ENCODE data around the gene ROBO3.

The ROBO3 gene

DNA sequence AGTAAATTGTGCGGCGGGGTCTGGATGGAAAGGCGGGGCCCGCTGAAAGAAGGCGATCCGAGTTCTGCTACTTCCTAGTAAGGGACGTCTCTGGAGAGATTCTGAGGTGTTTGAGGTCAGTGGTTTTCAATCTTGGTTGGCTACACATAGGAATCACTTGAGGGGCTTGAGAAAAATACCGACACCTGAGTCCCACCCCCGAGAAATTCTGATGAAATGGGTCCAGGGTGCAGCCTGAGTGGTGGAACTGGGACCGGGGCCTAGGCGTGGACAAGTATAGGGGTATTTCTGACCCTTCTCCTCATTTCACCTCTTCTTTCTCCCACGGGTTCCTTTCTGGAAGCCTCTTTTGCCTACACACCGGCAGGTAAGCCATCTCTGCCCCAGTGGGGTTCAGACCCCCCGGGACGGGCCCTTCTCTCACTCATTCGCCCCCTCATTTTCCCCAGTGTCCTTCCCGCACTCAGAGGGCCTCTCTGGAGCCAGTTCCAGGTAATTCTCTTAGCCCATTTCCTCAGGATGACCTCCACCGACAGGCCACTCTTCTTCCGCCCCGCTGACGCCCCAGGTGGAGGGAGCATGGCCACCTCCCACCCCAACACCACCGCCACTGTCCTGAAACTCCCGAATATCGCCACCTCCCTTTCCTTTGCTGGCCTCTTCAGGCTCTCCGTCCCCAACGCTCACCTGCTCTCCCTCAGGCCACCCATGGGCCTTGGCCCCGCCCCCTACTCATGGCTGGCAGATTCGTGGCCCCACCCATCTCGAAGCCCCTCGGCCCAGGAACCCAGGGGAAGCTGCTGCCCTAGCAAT is 11.8 kb downstream of the ROBO3 start:
- DNase-seq, result no peak

DNA sequence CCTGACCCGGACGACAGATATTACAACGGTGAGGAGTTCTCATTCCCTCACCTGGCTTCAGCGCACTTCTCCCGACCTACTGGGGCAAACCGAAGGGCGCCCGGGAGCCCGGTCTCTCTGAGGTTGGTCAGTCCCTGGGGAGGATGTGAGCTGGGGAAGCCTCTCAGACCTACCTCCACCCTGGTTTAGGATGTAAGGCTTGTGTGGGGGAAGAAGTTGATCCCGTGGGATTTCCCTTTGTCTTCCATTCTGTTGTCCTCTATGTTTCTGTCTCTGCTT is 12.3 kb downstream of the ROBO3 start:
- no peak for DNase-seq

DNA sequence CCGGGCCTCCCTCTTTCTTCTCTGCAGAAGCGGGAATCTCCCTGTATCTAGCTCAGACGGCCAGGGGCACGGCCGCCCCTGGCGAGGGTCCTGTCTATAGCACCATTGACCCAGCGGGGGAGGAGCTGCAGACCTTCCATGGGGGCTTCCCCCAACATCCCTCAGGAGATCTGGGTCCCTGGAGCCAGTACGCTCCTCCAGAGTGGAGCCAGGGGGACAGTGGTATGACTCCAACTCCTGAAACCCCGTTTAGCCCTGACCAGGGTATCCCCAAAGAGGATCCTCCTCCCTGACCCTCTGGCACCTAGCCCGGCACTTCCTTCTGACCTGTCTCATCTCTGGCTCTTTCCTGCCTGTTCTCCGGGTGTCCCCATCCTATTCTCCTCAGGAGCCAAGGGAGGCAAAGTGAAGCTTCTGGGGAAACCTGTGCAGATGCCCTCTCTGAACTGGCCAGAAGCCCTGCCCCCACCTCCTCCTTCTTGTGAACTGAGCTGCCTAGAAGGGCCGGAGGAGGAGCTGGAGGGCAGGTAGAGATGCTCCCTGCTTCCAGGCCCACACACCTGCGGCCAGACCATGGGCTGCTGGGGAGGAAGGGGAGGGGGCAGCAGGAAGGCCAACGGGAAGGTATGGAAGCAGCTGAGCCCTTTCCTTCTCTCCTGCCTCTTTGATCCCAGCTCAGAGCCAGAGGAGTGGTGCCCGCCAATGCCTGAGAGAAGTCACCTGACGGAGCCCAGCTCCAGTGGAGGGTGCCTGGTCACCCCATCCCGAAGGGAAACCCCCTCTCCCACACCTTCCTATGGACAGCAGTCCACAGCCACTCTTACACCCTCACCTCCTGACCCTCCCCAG is 12.9 kb downstream of the ROBO3 start:
- DNase-seq, result no peak

DNA sequence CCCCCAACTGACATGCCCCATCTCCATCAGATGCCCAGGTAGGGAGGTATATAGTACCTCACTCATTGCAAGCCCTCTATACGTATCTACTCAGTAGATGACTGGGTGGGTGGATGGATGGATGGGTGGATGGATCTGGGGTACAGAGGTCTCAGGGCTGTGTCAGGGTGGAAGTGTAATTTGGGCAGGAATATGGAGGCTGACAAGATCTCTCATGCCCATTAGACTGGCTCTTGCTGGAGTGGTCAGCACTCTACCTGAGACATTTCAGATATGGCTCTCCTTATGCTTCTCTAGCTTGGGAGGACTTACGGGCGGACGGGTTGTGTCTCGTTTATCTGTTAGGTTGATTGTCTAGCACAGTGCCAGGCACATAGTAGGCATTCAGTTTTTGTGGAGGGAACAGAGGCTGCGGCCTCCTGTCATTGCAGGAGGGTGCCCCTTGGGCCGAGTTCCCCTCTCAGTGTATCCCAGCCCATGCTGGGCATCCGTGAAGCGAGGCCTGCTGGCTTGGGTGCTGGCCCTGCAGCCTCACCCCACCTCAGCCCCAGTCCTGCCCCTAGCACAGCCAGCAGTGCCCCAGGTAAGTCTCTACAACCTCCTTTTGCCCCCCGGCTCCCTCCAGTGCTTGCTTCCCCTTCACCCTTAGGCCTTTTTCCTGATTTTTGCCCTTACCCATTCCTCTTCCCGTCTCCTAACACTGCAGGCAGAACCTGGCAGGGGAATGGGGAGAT is 13.7 kb downstream of the ROBO3 start:
- DNase-seq, result no peak

DNA sequence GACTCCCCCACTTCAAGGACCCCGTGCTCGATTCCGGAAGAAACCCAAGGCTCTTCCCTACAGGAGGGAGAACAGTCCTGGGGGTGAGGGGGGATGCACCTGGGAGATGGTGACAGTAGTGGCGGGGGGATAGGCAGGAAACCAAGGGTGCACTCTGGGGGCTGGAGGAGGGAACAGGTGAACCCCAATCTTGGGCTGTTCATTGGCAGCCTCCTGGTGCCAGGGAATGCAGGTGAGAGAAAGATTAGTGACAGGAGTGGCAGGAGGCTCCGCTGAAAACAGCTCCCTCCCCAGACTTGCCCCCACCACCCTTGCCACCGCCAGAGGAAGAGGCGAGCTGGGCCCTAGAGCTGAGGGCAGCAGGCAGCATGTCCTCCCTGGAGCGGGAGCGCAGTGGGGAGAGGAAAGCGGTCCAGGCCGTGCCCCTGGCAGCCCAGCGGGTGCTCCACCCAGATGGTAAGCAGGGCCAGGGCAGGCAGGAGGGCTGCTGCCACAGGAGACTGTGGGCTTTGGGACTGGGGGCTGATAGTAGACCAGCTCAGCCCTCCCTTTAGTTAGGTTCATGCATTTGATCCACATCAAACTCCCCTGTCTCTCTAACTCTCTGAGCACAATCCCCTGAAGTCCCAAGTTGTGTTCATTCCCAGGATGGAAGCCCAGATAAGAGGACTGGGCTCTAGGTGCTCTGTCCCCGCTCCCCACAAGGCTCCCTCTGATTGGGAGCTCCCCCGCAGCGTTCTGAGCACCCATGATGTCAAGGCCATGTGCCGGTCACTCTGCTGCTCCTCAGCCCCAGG is 14.5 kb downstream of the ROBO3 start:
- DNase-seq, result no peak

DNA sequence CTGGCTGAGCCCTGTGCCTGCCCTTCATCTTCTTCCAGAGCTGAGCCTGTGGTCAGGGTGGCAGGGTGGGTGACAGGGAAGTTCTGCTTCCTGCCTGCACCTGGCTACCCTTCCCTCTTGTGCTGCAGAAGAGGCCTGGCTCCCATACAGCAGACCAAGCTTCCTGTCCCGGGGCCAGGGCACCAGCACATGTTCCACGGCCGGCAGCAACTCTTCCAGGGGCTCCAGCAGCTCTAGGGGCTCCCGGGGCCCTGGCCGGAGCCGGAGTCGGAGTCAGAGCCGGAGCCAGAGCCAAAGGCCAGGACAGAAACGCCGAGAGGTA is 15.0 kb downstream of the ROBO3 start:
- no peak for DNase-seq

DNA sequence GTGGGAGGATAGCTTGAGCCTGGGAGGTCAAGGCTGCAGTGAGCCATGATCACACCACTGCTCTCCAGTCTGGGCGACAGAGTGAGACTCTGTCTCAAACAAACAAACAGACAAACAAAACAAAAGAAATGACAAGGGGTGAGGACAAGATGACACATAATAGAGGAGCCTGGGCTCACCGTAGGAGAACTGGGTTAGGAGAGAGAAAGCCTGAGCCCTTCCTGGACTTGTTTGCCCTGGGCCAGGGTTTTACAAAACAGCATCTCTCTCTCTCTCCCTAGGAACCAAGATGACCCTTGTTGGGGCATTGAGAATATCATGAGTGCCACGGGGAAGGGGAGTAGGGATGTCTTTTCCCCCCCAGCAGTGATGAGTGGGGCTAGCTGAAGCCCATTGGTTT is 15.7 kb downstream of the ROBO3 start:
- no peak for DNase-seq

DNA sequence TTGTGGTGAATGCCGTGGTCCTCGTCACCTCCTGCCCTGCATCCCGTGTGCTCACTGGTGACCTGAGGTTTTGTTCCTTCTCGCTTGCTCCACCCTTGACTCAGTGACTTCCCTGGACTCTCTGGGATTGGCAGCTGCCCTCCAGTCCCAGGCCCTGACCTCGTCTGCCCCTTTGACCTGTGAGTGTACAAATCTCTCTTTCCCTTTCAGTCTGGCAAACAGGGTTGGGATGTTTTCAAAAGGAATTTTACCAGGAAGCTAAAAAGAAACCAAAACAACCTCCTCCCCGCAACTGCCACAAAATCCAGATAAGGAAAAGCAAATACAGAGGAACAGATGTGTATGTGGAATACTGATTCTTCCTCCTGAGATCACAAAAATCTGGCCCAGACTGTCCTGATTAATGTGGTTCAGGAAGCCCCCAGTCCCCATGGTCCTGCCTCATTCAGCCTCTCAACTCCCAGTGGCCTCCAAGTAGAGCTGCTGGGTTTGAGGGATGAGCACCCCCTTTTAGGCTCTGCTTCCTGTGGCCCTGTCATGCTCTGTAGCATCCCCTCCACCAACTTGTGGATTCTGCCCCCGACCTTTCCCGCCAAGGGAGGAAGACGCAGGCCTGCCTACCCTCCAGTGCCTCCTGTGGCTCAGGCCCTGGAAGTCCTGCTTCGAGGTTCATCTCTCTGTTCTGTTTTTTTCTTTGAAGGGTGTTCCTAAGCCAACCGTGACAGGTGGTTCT is 17.3 kb downstream of the ROBO3 start:
- no peak for DNase-seq

DNA sequence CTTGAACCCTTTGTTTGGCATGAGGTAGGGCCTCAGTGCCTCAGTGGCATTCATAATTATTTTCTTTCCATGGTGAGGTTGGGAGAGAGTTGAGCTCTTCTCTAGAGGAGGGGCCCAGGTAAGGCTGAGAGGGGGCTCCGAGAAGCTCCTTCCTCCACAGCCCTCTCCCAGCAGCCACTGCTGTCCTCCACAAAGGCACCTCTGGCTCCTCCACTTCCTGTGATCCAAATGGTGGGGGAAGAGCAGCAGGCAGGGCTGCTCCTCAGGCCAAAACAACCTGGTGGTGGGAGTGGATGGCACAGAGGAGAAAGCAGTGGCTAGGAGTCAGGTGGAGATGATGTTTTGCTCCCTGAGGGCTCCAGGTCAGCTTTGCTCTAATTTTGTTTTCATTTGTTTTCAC is 19.1 kb downstream of the ROBO3 start:
- no peak for DNase-seq

DNA sequence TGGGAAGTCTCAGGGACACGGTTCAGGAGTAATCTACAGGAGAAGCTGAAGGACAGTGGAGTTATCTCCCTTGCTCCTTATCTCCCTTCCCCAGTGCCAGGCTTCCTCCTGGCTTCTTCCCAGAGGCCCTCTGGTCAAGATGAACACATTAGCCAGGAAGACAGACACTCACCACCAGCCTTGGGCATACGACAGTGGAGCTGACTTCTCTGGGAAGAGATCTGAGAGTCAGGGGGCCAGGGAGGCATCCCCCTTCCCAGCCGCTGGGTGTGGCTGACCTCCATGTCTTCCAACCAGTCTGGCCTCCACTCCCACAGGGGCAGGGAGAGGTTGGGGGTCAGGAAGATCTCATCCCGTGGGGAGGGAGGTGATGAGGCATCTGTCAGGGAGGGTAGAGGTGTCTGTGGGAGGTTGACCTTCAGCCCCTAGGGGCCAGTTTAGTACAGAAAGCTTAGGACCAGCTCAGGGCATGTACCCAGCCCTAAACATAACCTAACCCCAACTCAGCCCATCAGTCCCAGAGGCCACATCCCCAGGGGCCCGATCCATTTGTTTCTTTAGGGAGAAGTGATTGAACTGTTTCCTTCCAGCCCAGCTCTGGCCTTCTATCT is 19.7 kb downstream of the ROBO3 start:
- no peak for DNase-seq

DNA sequence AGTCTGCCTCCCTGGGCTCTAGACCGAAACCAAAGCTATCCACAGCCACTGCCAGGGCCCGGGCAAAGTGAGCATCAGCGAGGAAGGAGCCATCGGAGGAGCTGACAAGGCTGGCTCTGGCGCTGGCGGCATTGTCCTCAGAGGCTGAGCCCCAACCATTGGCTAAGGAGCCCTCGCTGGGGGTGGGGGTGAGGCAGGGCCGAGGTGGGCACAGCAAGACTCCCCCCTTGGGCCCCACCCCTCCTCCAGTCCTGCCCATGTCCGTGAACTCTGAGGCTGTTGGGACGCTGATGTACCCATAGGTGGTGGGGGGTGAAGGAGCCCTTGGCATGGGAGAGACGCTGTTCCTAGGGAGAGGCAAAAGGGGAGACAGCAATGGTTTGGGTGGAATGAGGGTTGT is 21.2 kb downstream of the ROBO3 start:
- no peak for DNase-seq

DNA sequence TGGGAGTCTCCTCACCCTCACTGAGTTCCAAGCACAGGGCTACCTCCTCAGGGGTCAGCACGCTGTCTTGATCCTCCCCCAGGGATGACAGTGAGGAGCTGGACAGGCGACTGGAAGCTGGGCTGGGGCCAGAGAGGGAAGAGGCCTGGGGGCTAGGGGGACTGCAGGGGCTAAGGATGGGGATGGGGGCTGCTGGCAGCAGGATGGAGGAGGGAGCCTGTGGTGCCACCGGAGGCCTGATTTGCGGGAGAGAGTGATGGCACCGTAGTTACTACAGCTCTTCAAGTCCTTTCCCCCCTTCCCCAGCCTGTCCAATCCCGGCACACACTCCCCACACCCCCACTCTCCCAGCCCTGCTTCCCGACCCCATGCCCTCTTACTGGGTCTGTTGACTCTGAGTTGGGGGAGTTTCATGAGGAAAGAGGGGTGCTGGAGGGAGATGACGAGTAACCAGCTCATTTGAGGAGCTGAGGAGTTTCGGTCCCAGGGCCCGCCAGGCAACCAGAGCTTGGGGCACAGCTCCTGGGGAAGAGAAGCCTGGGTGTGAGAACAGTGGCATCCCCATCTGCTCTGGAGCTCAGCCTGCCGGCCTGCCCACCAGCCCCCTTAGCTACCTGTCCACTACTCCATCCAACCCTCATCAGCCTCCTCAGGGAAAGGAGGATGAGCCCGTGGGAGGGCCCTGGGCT is 21.9 kb downstream of the ROBO3 start:
- DNase-seq, result no peak

DNA sequence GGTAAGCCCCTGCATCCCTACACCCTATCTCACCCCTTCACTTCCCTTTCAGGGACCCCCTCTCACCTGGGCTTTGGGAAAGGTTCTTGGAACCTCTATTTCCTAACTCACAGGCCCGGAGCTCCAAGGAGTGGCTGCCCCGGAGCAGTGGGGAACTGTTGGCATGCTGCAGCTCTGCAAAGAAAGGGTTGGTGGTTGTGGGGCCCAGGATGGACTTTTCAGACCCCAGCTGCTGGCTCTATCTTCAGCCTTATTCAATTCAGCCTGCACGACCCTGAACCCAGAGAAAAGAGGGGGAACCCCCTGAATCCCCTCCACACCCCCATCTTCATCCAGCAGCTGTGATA is 22.4 kb downstream of the ROBO3 start:
- no peak for DNase-seq

DNA sequence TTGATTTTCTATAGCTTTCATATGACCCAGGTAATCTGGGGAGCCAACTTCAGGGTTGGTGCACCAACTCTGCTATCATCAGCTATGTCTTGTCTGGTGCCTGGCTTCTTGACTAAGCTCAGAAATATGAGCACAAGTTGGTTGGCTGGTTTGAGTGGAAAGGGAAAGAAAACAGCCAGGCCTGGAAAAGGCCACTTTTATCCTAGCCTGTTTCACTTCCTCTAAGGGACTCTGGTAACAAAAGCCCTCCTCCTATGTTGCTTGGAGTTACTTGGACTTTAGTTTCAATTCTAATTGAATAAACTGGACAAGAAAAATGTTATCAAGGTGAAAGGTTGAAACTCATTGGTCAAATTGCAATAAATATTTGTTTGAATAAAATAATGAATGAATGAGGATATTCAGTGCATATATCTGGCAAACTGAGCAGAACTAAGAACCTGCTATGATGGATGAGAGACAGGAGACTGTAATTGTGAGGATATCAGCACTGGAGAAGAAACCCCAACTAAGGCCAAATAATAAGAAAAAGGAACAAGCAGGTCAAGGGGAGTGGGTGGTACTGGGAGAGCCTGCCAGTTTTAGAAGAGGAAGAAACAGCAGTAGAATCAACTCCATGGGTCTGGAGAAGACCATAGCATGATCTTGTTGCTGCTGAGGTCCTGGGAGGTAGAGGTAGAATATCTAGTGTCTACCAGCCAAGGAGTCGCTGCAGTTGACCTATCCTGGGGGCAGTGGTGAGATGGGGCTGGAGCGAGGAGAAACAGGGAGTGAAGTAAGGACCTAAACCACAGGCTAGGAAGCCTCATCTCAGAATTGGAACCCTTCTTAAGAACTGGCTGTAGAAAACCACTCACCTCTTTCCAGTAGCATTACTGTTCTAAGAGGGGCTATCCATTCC is 24.2 kb downstream of the ROBO3 start:
- DNase-seq, result no peak

DNA sequence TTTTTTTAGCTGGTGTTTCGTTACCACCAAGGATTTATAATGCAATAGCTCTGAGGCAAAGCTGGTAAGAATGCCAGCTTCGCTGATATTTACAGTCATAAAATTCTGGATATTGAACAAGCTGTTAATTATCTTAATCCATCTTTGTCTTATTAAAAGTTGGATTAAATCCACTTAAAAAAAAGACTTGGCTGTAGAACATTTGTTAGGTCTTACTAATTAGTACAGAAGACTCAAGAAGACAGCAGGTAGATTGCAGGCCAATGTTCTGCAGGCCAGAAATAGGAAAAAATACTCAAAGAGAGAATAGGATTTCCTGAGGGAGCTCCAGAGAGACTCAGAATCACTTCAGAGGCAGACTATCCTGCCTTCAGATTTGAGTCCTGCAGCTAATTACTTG is 24.9 kb downstream of the ROBO3 start:
- no peak for DNase-seq

DNA sequence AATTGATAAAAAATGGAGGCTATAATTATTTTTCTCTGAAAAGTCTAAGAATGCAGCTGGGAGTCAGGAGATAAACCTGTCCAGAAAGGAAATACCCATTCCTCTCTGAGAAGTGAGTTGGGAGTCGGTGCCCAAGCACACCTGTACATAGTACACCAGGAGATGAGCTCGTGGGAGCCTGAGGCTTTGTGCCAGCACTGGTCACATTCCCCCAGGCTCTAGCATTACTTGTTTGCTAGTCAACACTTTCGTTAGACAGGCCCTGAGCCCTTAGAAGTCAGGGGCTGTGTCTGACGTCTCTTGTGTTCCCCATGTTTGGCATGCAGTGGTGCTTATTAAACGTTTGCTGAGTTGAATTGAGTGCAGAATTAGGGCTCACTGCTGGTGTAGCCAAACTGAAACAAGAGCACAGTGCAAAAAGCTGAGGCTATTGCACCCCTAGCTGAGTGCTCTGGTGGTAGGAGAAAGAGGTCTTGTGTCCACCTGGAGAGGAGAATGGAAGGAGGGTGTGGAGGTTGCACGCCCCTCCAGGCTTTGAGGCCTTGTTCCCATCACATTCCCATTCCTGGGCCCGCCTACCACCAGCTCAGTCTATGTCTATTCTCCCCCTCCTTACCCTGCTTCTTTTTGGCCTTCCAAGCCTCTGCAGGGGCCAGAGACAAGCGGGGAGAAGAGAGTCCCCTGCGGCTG is 25.6 kb downstream of the ROBO3 start:
- no peak for DNase-seq

DNA sequence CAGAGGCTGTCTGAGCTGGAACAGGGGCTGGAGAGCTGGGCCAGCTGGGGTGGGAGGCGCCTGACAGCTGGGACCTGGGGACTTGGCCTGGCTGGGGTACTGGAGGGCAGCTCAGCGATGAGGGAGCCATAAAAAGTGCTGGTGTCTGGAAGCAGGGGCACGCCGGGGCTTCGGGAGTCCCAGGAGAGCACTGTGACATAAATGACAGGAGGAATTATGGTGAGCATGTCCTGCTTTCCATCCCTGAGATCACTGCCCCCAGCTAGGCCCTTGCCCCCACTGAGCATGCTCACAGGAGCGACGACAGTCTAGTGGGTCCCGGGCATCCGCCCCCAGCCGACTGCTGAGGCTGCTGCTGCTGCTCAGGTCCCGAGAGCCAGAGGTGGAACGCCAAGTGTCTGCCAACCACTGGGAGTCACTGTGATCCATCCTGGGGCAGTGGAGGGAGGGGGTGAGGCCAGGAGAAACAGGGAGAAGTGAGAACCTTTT is 26.2 kb downstream of the ROBO3 start:
- no peak for DNase-seq

DNA sequence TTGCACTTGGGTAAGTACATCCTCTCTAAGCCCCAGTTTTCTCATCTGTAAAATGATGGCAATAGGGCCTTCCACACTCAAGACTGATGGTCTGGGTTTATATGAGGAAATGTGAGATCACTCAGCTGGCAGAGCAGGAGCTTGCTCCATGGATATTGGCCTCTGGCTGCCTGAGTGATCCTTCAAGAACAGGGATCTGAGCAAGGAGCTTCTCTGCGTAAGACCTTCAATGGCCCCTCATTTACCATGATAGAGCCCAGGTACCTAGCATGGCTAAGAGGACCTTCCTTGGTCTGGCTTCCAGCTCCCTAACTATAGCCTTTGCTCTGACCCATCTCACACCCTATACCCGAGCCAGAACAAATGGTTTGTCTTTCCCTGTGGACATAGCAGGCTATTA is 26.9 kb downstream of the ROBO3 start:
- DNase-seq, result no peak

DNA sequence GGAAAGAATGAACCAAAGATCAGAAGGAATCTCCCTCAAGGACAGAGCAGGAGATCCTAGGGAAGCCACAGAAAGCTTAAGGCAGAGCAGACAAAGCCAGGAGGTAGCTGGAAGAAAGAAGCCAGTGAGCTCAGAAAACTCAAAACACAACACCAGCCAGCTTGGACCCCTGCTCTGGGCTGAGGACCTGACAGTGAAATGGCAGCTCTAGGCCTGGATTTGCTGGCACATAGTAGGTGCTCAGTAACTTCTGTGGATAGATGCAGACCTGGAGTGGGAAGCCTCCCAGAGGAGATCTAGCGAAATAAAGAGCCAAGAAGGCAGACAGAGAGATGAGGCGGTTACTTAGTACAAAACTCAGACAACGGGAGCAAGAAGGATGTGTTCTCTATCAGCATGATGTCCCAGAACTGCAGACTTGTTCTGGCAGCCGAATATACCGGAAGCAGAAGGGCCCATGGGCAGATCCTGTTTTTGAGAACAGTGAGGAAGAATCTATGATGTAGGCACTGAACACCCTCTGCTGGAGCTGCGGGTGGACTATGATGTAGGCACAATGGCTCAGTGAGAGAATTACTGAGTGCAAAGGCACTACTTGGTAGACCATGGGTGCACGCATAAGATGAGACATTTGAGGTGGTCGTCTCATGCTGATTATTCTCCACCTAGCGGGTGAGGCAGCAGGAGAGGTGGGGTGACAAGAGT is 27.7 kb downstream of the ROBO3 start:
- no peak for DNase-seq
